IMR-90 (cell line): ENCODE results near the gene ATG2A. TPM values are rescaled to one million over a fixed set of nuclear protein-coding genes. Genes with fewer than 3 reads are reported as not detected.

Experiments
- ATAC-seq: fragments of 200-7000 bp; cut with Tn5 transposase; 2 replicates; pipeline ENCODE4 v1.9.1; 2020; ENCODE audit warnings: low read depth, mild to moderate bottlenecking, moderate library complexity
- BruUV-seq: library from RNA; stranded (reverse); fragments of 400-500 nt; replicated peaks from 2 replicates; lab custom pipeline; 2021; lab: Mats Ljungman, UMichigan
- CTCF ChIA-PET: fragments of 300-600 bp; formaldehyde crosslinking; extraction: SDS; loops from one replicate; lab custom pipeline; 2021; ENCODE audit warnings: antibody characterized with exemption; lab: Yijun Ruan, JAX
- POLR2A ChIA-PET: fragments of 300-600 bp; sonication (Branson Sonifier 250); formaldehyde crosslinking; loops from one replicate; lab custom pipeline; 2022; ENCODE audit warnings: antibody characterized with exemption; ENCODE audit not compliant: unreplicated experiment; lab: Charles Lee
- DNase-seq: peaks from one replicate; pipeline ENCODE4 v3.0.0; 2013
- H2AFZ ChIP-seq: replicated peaks from 2 replicates; pipeline ENCODE3; 2013; ENCODE audit warnings: low read length, mild to moderate bottlenecking; ENCODE audit not compliant: poor library complexity
- H2AK5ac ChIP-seq: 2 replicates; pipeline ENCODE4 v1.6.1; 2013; ENCODE audit warnings: low read depth, low read length, inconsistent platforms
- H2AK9ac ChIP-seq: replicated peaks from 2 replicates; pipeline ENCODE3; 2013; ENCODE audit warnings: mild to moderate bottlenecking, low read depth, low read length, moderate library complexity; ENCODE audit not compliant: poor library complexity
- H2BK120ac ChIP-seq: 2 replicates; pipeline ENCODE4 v1.6.1; 2013; ENCODE audit warnings: low read depth, low read length, inconsistent platforms
- H2BK15ac ChIP-seq: 3 replicates; pipeline ENCODE4 v1.6.1; 2013; ENCODE audit warnings: low read depth, low read length, inconsistent platforms
- H2BK20ac ChIP-seq: 2 replicates; pipeline ENCODE4 v1.6.1; 2013; ENCODE audit warnings: low read depth, mild to moderate bottlenecking, inconsistent platforms, low read length, moderate library complexity
- H2BK5ac ChIP-seq: 2 replicates; pipeline ENCODE4 v1.6.1; 2013; ENCODE audit warnings: mild to moderate bottlenecking, low read depth, low read length, inconsistent platforms; ENCODE audit not compliant: poor library complexity, severe bottlenecking
- H3K14ac ChIP-seq: replicated peaks from 2 replicates; pipeline ENCODE4 v1.6.1; 2013; ENCODE audit warnings: low read depth, low read length, inconsistent platforms
- H3K18ac ChIP-seq: 2 replicates; pipeline ENCODE4 v1.6.1; 2013; ENCODE audit warnings: low read depth, low read length, control low read depth
- H3K23ac ChIP-seq: 2 replicates; pipeline ENCODE4 v1.6.1; 2013; ENCODE audit warnings: low read depth, low read length, inconsistent platforms
- H3K27ac ChIP-seq: 2 replicates; pipeline ENCODE4 v1.5.1; 2013; ENCODE audit warnings: mild to moderate bottlenecking, control low read depth, low read length; ENCODE audit not compliant: insufficient read depth
- H3K27me3 ChIP-seq: 2 replicates; pipeline ENCODE4 v1.6.1; 2013; ENCODE audit warnings: low read length; ENCODE audit not compliant: control insufficient read depth, insufficient read depth
- H3K36me3 ChIP-seq: 2 replicates; pipeline ENCODE4 v1.6.1; 2013; ENCODE audit warnings: low read length, mixed read lengths; ENCODE audit not compliant: control insufficient read depth, insufficient read depth
- H3K4ac ChIP-seq: 2 replicates; pipeline ENCODE4 v1.6.1; 2013; ENCODE audit warnings: low read depth, low read length, inconsistent platforms
- H3K4me1 ChIP-seq: 2 replicates; pipeline ENCODE4 v1.6.1; 2013; ENCODE audit warnings: low read length, mixed read lengths; ENCODE audit not compliant: control insufficient read depth, insufficient read depth
- H3K4me2 ChIP-seq: 2 replicates; pipeline ENCODE4 v1.6.1; 2013; ENCODE audit warnings: low read depth, mild to moderate bottlenecking, control low read depth, low read length, moderate library complexity
- H3K4me3 ChIP-seq: 2 replicates; pipeline ENCODE4 v1.5.1; 2013; ENCODE audit warnings: low read depth, mild to moderate bottlenecking, control low read depth, low read length, moderate library complexity; ENCODE audit not compliant: insufficient read depth
- H3K56ac ChIP-seq: 2 replicates; pipeline ENCODE4 v1.6.1; 2013; ENCODE audit warnings: low read length, inconsistent platforms; ENCODE audit not compliant: insufficient read depth; ENCODE audit errors: extremely low read depth
- H3K79me1 ChIP-seq, 2 experiments: 2 replicates each; pipeline ENCODE4 v1.6.1; 2013; ENCODE audit warnings: low read length in 2 of 2, inconsistent platforms in 1 of 2, low read depth in 1 of 2
- H3K9ac ChIP-seq: 2 replicates; pipeline ENCODE4 v1.6.1; 2013; ENCODE audit warnings: low read depth, low read length, control low read depth
- H3K9me1 ChIP-seq: 2 replicates; pipeline ENCODE4 v1.6.1; 2013; ENCODE audit warnings: low read length, inconsistent platforms; ENCODE audit not compliant: insufficient read depth
- H3K9me3 ChIP-seq: 2 replicates; pipeline ENCODE4 v1.6.1; 2013; ENCODE audit warnings: low read length; ENCODE audit not compliant: control insufficient read depth, insufficient read depth
- H4K20me1 ChIP-seq: 2 replicates; pipeline ENCODE4 v1.6.1; 2013; ENCODE audit warnings: low read length, inconsistent platforms; ENCODE audit not compliant: insufficient read depth
- H4K5ac ChIP-seq: 2 replicates; pipeline ENCODE4 v1.6.1; 2013; ENCODE audit warnings: mild to moderate bottlenecking, low read depth, low read length, control low read depth
- H4K8ac ChIP-seq, 2 experiments: 2 replicates each; pipeline ENCODE4 v1.6.1; 2013; ENCODE audit warnings: low read depth in 2 of 2, low read length in 2 of 2, control low read depth in 1 of 2, inconsistent platforms in 1 of 2
- H4K91ac ChIP-seq: 2 replicates; pipeline ENCODE4 v1.6.1; 2013; ENCODE audit warnings: low read depth, low read length, inconsistent platforms; ENCODE audit not compliant: insufficient read depth
- CEBPB ChIP-seq: IDR thresholded peaks from 2 replicates; pipeline ENCODE4 v1.6.1; 2012; ENCODE audit warnings: low read depth, low read length, improper control_type of control experiment
- CHD1 ChIP-seq: IDR thresholded peaks from 2 replicates; pipeline ENCODE4 v1.6.1; 2012; ENCODE audit warnings: low read depth, low read length, improper control_type of control experiment
- FOS ChIP-seq: fragments of 150-350 bp; IDR thresholded peaks from 2 replicates; pipeline ENCODE4 v1.6.1; 2016; ENCODE audit warnings: low read depth, low read length
- MAZ ChIP-seq: IDR thresholded peaks from 2 replicates; pipeline ENCODE4 v1.6.1; 2012; ENCODE audit warnings: low read depth, mild to moderate bottlenecking, low read length, improper control_type of control experiment, moderate library complexity, borderline replicate concordance
- USF2 ChIP-seq: fragments of 150-350 bp; IDR thresholded peaks from 2 replicates; pipeline ENCODE4 v1.6.1; 2017; ENCODE audit warnings: mild to moderate bottlenecking, antibody characterized with exemption, low read length, low read depth
- WGBS, 2 experiments: methylation state at CpG; one replicate each; pipeline versions ENCODE4 v1.1.5 to v1.1.7; 2013; ENCODE audit warnings: missing lambda C conversion rate in 2 of 2; ENCODE audit not compliant: insufficient read length in 1 of 2; ENCODE audit errors: extremely low coverage in 2 of 2; 5-methylcytosine and 5-hydroxymethylcytosine counted together
- dilution Hi-C: fragments of 300-500 bp; cut with HindIII; formaldehyde crosslinking; loops from one replicate; pipeline ENCODE4 v1.14.3; 2018; ENCODE audit warnings: low sequenced_read_pairs; ENCODE audit not compliant: unreplicated experiment
- in situ Hi-C: fragments of 300-500 bp; cut with MboI; formaldehyde crosslinking; loops from 3 replicates; pipeline ENCODE4 v1.14.3; 2019; ENCODE audit warnings: low sequenced_read_pairs, inconsistent platforms, mixed read lengths
- intact Hi-C: fragments of 100-400 bp; cut with micrococcal nuclease; formaldehyde crosslinking; loops from 2 replicates; pipeline ENCODE4 v1.10.0; 2022
- polyA plus RNA-seq, 3 experiments: library from polyadenylated mRNA; depleted of rRNA; stranded (reverse); fragments of >200 nt; gene quantifications; 2 replicates each; pipeline ENCODE4 v1.2.3, GENCODE V29; 2012; ENCODE audit warnings: low replicate concordance in 1 of 3
- total RNA-seq: library from RNA; depleted of rRNA; stranded (reverse); fragments of >200 nt; gene quantifications from 2 replicates; pipeline ENCODE4 v1.2.3, GENCODE V29; 2012

Gene ATG2A
- total and polyA plus RNA-seq, 2 of the 4 experiments (the other 2 are of a cell fraction), result 3.2 to 10.5 TPM

DNA sequence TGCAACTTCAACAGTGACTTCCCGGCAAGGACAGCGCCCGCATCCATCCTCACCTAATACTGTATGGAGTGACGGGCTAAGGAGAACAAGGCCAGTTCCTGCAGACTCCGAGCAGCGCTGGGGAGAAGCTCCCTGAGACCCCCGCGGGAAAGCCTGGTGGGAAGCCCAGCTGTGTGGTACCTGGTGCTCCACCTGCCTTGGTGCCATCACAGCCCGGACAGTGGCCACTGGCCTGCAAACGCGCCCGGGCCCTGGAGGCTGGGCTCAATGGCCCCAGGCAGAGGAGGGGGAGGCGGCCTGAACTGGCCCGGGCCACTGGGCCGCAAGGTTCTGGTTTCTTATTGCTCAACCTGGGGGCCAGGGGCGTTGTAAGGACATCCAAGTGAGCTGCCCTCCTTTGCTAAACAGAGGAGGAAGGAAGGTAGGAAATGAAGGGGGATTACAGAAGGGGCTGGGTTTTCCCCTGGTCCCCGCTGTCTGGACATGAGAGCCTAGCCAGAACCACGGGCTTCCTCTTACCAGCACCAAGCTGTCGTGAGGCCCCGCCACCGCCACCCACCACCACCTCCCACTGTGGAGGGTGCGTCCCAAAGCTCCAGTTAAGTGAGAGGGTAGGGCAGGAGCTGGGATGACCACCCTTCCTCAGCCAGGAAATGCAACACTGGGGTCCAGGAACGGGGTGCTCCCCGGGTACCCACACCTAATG, 64.1 kb downstream of the ATG2A start:
- no peak overlapping the region for H3K18ac ChIP-seq
- no peak overlapping the region for H2BK15ac ChIP-seq
- H3K27ac ChIP-seq, result no peak overlapping the region; the same call in 1 of the 2 replicates
- H3K56ac ChIP-seq, result no peak overlapping the region
- no peak overlapping the region for H2BK20ac ChIP-seq
- peaks cover 36% of the 10 kb centered on the region for H3K4me1 ChIP-seq
- no peak overlapping the region for H2BK5ac ChIP-seq
- no peak overlapping the region for H4K5ac ChIP-seq
- peaks cover 25% of the 10 kb centered on the region for H3K9me1 ChIP-seq
- no peaks in the 10 kb centered on the region for H3K27me3 ChIP-seq
- no peaks in the 10 kb centered on the region for H3K9me3 ChIP-seq
- no peak overlapping the region for H3K23ac ChIP-seq
- no peak for ATAC-seq
- H3K36me3 ChIP-seq, result peaks cover 35% of the 10 kb centered on the region
- H2BK120ac ChIP-seq, result no peak overlapping the region; the same call in 1 of the 2 replicates
- ChIA-PET POLR2A (no interaction called here), CTCF (no interaction called here)
- dilution Hi-C loops (no loop called here), intact Hi-C loops (no loop called here), in situ Hi-C loops (no loop called here)
- no peak overlapping the region for H3K4me2 ChIP-seq
- TSS peak; percentile 70 for BruUV-seq
- peaks cover 20 to 77% of the 10 kb centered on the region in 2 experiments for H3K79me1 ChIP-seq
- H4K20me1 ChIP-seq, result peaks cover 5% of the 10 kb centered on the region; the same call in 1 of the 2 replicates
- no peak overlapping the region for H3K9ac ChIP-seq
- H4K91ac ChIP-seq, result no peak overlapping the region
- peak overlapping the region; percentile 75 for H2AK5ac ChIP-seq
- H3K4ac ChIP-seq, result peak overlapping the region; percentile 28; the same call in 1 of the 2 replicates
- no peak overlapping the region for H2AK9ac ChIP-seq
- TF ChIP-seq FOS, result no peak
- no peak for TF ChIP-seq CHD1
- no peak for TF ChIP-seq USF2
- no peak for TF ChIP-seq CEBPB
- no peak for TF ChIP-seq MAZ
- no peak for DNase-seq
- WGBS, 2 experiments, result no CpG with 5 or more reads among the region's 24 CpGs
- H3K14ac ChIP-seq, result no peak overlapping the region
- H2AFZ ChIP-seq, result no peak overlapping the region
- H4K8ac ChIP-seq, result no peak overlapping the region; a peak in 1 of 4 replicates
- no peak overlapping the region for H3K4me3 ChIP-seq
